ENCODE results near the gene SLC35F1.

The SLC35F1 gene

DNA sequence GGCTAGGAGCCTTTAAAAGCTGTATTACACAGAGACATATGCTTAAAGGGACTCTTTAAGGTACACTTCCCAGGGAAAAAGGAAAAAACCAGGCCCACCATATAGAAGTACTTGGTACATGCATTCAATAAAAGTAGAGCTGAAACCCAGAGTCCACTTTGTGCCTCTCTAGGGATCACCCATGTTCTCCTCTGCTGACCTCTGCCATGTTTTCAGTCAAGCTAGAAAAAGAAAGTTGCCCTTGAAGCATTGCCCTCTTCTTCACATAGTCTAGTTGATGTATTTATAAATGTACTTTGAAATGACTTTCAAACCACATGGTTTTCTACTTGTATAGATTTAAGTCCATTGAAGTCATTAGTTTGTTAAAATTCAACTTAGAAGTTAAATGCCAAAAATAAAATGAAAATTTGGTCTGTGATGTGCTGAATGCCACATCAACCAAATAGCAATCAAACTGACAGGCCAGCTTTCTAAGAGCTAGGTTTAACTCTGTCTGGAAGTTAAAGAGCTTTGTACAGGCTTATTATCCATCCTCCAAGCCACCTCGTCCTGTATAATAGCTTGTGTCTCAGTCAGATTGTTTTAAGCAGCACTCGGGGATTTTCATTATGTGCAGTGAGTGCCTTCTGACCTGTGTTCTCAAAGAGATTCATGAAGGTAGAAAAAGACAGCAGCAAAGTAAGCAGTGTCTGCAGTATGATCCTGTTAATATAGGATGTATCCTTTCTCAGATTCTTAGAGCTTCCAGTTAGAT, 402.5 kb downstream of the SLC35F1 start:
- DNase-seq (ENCODE audit: low read depth) = no peak
- TF ChIP-seq, protein P1, sequence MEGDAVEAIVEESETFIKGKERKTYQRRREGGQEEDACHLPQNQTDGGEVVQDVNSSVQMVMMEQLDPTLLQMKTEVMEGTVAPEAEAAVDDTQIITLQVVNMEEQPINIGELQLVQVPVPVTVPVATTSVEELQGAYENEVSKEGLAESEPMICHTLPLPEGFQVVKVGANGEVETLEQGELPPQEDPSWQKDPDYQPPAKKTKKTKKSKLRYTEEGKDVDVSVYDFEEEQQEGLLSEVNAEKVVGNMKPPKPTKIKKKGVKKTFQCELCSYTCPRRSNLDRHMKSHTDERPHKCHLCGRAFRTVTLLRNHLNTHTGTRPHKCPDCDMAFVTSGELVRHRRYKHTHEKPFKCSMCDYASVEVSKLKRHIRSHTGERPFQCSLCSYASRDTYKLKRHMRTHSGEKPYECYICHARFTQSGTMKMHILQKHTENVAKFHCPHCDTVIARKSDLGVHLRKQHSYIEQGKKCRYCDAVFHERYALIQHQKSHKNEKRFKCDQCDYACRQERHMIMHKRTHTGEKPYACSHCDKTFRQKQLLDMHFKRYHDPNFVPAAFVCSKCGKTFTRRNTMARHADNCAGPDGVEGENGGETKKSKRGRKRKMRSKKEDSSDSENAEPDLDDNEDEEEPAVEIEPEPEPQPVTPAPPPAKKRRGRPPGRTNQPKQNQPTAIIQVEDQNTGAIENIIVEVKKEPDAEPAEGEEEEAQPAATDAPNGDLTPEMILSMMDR (conservative IDR thresholded peaks at IDR 0.05; ENCODE audit: low read length) = no peak

DNA sequence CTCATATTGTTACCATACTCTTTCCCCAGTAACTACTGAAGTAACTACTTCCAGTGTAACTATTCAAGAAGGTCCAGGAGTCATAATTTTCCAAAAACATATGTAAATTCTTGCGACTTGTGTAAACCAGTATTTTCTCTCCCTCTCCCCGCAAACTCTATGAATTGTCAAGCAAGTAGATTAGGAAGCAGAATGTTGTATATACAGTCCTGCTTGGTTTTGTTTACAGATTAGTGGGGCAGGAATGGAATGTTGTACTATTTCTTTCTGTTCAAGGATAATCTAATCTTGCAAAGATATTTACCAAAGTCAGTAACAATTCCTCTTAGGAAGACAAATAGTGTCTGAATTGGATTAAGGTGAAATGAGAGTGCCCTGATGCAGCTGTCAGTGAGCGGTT, 406.1 kb downstream of the SLC35F1 start:
- no peak overlapping the region for H3K4me3 ChIP-seq (ENCODE audit: low read length)
- TF ChIP-seq, protein P1 (conservative IDR thresholded peaks at IDR 0.05; ENCODE audit: low read length) = no peak
- DNase-seq (ENCODE audit: low read depth) = no peak

More for the DNA sequence above, 402.5 kb downstream of the SLC35F1 start:
- H3K4me3 ChIP-seq (ENCODE audit: low read length) = no peak overlapping the region

DNA sequence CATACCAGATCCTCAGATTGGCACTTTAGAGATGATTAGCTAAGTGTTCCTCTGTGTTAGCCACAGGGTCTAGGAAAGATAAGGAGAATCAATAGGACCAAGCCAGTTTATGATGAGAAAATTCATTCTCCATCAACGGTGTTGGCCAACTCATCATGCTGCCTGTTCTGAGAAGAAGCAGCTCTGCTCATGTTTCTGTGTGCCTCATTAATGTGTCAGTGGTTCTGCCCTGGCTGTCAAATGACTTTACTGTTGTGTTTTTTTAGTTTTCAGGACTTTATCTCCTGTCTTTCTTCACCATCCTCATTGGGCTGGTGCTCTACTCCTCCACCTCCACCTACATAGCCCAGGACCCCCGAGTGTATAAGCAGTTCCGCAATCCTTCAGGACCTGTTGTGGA, 406.7 kb downstream of the SLC35F1 start:
- no peak overlapping the region for H3K4me3 ChIP-seq (ENCODE audit: low read length)
- no peak for DNase-seq (ENCODE audit: low read depth)
- TF ChIP-seq, protein P1 (conservative IDR thresholded peaks at IDR 0.05; ENCODE audit: low read length) = no peak

DNA sequence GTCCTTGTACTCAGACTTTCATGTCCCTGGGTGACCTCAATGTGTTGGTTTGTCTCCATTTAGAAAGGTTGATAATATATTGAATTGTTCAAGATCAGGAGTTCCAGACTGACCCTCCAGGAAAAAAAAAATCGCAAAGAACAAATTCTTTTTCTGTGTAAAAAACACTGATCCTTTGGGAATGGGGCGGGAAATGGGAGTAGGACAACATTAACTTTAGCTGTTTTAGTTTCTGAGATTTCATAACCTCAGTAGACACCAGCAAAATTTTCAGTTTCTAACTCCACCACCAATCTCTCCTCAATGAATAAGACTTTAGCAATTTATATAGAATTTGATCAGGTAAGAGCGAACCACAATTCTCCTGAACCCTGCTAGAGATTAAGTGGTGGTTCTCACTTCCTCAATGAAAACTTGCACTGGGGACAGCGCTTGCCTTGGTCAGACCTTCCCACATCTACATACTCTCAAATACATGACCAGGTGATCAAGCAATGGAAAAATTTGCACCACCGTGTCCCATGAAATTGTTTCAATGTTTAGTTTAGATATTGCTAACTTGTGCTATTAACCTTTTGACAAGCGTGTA, 409.8 kb downstream of the SLC35F1 start:
- no peak for DNase-seq (ENCODE audit: low read depth)
- TF ChIP-seq, protein P1 (conservative IDR thresholded peaks at IDR 0.05; ENCODE audit: low read length) = no peak; the same call in 1 of the 2 replicates
- H3K4me3 ChIP-seq (ENCODE audit: low read length) = no peak overlapping the region

DNA sequence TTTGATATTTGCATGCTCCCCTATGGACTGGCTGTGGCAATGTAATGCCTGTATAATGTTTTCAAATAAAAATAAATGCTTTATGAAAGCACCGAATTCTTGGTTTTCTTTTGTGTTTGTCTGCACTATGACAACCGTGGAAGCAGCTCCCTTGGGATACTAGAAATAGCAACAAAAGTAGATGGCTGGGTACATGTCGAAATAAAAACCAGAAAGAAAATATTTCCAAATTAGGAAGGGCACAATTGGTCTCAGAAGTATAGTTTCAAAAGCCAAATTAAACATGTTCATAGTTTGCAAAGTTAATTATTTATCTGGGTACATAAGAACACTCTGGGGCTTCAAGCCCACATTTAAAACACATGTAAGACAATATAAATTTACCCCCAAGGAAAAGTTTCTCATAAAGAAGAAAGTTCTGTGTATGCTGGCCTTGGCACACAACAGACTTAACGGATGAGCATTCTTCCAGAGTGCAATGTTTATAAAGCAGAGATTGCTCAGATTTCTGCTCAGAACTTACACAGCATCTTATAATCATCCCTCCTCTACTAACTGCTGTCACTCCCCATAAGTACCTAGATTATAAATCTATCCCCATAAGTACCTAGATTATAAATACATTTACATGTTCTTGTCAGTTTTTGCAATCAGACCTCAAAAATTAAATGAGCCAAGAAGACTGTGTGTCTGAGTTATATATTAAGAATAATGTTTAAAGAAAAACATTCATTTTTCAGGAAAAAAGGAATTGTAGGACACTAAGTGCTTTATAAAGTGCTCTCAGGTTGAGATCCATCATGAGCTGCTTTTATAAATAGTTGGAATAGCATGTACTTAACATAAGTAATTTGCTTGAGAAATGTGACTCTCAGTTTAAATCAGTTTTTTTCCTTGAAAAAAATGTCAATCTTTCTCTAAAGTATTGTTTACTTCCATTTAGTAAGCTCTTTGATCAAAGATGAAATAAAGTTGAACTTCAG, 410.8 kb downstream of the SLC35F1 start:
- TF ChIP-seq, protein P1 (conservative IDR thresholded peaks at IDR 0.05; ENCODE audit: low read length) = no peak
- H3K4me3 ChIP-seq (ENCODE audit: low read length) = no peak overlapping the region
- DNase-seq (ENCODE audit: low read depth) = peak; percentile 36

DNA sequence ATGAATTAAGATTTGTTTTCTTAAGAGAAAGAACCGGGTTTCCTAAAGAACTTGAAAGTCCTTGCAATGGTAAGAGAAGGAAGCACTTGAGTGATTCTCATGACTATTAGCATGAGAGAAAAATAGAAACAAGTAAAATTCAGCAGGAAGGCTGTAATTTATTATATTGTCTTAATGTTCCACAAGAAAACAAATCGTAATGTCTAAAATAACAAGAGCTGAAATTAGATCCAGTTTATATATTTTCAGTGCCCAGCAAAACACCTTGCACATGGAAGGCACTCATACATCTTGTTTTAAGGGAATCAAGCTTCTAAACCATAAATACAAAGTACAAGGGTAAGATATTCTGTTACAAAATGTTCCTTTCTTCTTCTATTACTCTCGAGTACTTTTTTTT, 411.6 kb downstream of the SLC35F1 start:
- TF ChIP-seq, protein P1 (conservative IDR thresholded peaks at IDR 0.05; ENCODE audit: low read length) = no peak
- no peak overlapping the region for H3K4me3 ChIP-seq (ENCODE audit: low read length)
- DNase-seq (ENCODE audit: low read depth) = no peak

Data from AG10803 (cell line).